GM18498 (cell line): ENCODE results near the gene HNF4A.
"Not testable (repeated sequence)": the region's sequence is repeated elsewhere in the genome, so short reads cannot be mapped to it uniquely, and the experiment has no call there.

Experiments
- ATAC-seq: cut with Tn5 transposase; IDR thresholded peaks from one replicate; pipeline ENCODE4 v1.9.1; 2021; ENCODE audit warnings: mild to moderate bottlenecking, moderate library complexity; ENCODE audit not compliant: unreplicated experiment

The HNF4A gene

DNA sequence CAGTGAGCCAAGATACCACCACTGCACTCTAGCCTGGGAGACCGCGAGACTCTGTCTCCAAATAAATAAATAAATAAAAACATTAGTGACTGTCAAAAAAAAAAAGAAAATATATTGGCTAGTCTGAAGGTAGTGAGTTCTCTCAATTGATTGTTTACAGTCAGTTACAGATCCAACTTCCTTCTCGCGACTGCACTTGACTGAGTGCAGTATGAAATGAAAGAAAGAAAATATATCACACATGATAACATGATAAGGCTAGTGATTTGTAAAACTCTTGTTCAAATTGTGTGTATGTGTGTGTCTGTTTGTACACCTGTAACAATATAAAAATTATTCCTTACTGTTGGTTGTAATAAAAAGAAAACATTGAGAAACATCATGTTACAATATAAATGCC lies 10.8 kb upstream of the HNF4A start:
- no peak for ATAC-seq

- no peak for ATAC-seq
Measured at GRCh38 chr20:44345147-44345546, 10.4 kb upstream of the HNF4A start.

DNA sequence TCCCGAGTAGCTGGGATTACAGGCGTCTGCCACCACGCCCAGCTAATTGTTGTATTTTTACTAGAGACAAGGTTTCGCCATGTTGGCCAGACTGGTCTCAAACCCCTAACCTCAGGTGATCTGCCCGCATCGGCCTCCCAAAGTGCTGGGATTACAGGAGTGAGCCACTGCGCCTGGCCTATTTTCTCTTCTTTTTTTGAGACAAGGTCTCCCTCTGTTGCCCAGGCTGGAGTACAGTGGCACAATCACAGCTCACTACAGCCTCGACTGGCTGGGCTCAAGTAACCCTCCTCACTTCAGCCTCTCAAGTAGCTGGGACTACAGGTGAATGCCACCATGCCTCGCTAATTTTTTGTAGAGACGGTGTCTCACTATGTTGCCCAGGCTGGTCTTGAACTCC lies 9.6 kb upstream of the HNF4A start:
- ATAC-seq = not testable (repeated sequence)

DNA sequence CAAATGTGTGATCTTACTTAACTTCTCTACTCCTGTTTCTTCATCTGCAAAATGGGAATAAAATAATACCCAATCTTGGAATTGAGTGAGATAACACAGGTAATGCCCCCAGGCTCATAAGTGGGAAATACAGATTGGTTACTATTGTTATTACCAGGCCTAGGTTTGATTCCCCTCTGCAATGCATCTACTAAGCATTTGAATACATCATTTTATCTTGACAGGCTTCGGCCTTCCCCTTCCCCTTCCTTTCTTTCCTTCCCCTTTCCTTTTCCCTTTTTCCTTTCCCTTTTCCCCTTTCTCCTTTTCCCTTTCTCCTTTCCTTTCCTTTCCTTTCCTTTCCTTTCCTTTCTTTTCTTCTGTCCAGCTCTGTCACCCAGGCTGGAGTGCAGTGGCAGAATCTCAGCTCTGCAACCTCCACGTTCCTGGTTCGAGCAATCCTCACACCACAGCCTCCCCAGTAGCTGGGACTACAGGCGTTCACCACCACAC lies 7.3 kb upstream of the HNF4A start:
- no peak for ATAC-seq

DNA sequence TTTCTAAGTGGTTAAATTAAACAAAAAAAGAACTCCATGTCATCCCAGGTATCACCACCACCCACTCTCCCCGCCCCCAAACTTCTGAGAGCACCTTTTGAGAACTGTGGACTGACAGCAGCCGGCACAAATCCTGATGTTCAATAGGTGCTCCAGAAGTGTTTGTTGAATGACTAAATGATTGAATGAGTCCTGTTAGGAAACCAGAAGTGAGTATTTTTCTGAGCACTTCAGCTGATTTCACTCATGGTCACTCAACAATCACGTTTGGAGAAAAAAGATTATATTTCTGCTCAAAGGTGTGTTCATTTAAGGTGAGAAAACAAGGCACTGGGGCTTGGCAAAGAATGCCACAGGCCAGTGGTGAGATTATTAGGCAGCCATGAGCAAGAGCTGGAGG lies 6.2 kb upstream of the HNF4A start:
- no peak for ATAC-seq

- no peak for ATAC-seq
Measured at GRCh38 chr20:44350567-44350966, 4.9 kb upstream of the HNF4A start.

- ATAC-seq = no peak
Measured at GRCh38 chr20:44354979-44355497, 461 bp upstream of the HNF4A start.

- no peak for ATAC-seq
Measured at GRCh38 chr20:44356353-44356723, 839 bp downstream of the HNF4A start.

DNA sequence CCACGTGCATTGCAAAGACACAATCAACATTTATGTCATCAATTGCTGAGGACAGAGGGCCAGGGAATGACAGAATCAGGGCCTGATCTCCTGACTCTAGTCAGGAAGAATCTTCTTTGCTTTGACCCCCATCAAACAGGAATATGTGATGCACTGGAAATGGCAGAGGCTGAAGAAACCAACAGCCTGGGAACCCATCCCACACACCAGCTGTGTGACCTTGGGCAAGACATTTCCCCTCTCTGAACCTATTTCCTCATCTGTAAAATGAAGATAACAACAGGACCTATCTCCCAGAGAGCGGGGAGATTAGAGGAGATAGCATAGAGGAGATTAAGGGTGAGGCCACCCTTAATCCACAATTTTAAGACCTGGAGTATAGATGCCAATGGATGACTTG lies 1.5 kb downstream of the HNF4A start:
- no peak for ATAC-seq

GRCh38 chr20:44357555-44358125 lies 2.1 kb downstream of the HNF4A start:
- no peak for ATAC-seq

- ATAC-seq = no peak
Measured at GRCh38 chr20:44358776-44359175, 3.3 kb downstream of the HNF4A start.

GRCh38 chr20:44360221-44360620 lies 4.7 kb downstream of the HNF4A start:
- no peak for ATAC-seq

DNA sequence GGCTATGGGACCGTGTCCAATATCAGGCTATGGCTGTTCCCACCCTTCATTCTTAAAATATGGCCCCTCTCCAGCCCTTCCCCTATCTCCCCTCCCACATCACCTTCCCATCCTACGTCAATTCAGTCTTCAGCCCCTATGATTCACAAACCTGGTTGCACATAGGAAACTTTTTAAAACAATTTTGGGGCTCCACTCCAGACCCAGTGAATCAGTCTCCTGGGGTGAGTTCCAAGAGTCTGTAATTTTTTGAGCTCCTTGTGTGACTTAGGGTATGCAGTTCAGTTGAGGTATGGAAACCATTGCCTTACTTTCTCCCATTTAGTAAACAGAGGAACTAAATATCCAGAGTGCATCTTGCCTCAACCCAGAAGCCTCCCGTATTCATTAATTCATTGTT lies 5.5 kb downstream of the HNF4A start:
- ATAC-seq = no peak

DNA sequence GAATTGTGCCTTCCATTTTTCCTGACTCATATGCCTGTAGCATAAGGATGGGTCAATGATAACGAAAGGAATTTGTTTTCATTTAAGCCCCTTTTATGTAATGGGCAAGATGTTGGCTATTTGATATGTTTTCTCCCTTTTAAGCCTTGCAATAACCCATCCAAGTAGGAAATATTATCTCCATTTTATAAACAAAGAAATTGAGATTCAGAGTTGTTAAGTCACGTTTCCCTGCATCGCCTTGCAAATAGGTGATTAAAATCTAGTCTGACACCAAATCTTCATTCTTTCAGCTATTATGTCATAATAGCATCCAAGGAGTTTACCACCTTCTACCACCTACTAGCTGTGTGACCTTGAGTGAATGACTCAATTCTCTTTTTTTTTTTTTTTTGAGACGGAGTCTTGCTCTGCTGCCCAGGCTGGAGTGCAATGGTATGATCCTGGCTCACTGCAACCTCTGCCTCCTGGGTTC lies 7.0 kb downstream of the HNF4A start:
- no peak for ATAC-seq

- no peak for ATAC-seq
Measured at GRCh38 chr20:44364068-44364467, 8.6 kb downstream of the HNF4A start.

GRCh38 chr20:44364780-44365179 lies 9.3 kb downstream of the HNF4A start:
- ATAC-seq = no peak

DNA sequence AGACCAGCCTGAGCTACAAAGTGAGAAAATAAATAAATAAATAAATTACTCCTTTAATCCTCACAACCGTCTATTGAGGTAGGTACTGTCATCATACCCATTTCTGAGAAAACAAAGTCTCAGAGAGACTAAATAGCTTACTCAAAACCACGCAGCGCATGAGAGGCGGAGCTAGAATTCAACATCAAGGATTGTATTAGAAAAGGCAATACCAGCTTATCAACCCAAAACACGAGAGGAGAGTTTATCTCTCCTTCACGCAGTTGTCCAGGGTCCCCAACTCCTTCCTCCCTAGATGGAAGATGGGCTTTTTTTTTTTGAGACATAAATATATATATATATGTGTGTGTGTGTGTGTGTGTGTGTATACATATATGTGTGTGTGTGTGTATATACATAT lies 12.2 kb downstream of the HNF4A start:
- ATAC-seq = no peak

- ATAC-seq = no peak
Measured at GRCh38 chr20:44370639-44371218, 15.2 kb downstream of the HNF4A start.

- no peak for ATAC-seq
Measured at GRCh38 chr20:44382641-44383040, 27.1 kb downstream of the HNF4A start.

- no peak for ATAC-seq
Measured at GRCh38 chr20:44384423-44385027, 29.0 kb downstream of the HNF4A start.

DNA sequence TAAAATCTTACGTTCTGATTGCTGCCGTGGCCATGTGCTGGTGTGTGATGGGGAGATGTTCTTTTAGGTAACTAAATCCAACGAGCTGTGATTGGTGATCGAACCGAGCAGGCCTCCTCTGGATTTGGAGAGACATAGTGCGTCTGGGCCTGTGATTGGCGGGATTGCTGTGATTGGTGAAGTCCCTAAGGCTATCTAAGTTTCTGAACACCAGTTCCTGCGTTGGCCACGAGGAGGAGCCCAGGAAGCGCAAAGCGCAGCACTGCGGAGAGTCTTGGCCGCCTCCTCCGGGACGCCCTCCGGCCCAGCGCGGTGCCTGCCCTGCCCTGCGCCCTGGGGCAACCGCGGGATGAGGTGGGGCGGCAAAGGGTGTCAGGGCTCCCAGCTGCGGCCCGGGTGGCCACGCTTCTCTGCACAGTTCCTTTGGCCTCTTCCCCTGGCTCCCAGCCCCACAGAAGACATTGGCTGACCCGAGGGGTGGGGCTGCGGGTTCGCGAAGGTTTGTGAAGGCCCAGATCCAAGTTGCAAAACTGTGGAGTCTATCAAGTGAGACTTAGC lies 33.0 kb downstream of the HNF4A start:
- no peak for ATAC-seq

- ATAC-seq = no peak
Measured at GRCh38 chr20:44389871-44390270, 34.4 kb downstream of the HNF4A start.
